GM21526 (cell line): ENCODE results near the gene KIF26A.
"Not testable (repeated sequence)": the region's sequence is repeated elsewhere in the genome, so short reads cannot be mapped to it uniquely, and the experiment has no call there.

Experiments used
- ATAC-seq: cut with Tn5 transposase; IDR thresholded peaks from one replicate; pipeline ENCODE4 v1.9.1; 2021; ENCODE audit warnings: moderate library complexity; ENCODE audit not compliant: unreplicated experiment, low FRiP score

Gene KIF26A

GRCh38 chr14:104219731-104220214 is 81.4 kb downstream of the KIF26A start:
- ATAC-seq = no peak

- no peak for ATAC-seq
Measured at GRCh38 chr14:104220215-104221070, 82.1 kb downstream of the KIF26A start.

- ATAC-seq = no peak
Measured at GRCh38 chr14:104221071-104221625, 82.8 kb downstream of the KIF26A start.

- no peak for ATAC-seq
Measured at GRCh38 chr14:104221636-104222369, 83.4 kb downstream of the KIF26A start.

GRCh38 chr14:104222396-104223036 is 84.1 kb downstream of the KIF26A start:
- ATAC-seq = no peak

- ATAC-seq = no peak
Measured at GRCh38 chr14:104223101-104224041, 85.0 kb downstream of the KIF26A start.

- no peak for ATAC-seq
Measured at GRCh38 chr14:104224131-104224505, 85.7 kb downstream of the KIF26A start.

GRCh38 chr14:104224506-104225277 is 86.3 kb downstream of the KIF26A start:
- ATAC-seq = no peak

GRCh38 chr14:104225278-104226190 is 87.1 kb downstream of the KIF26A start:
- not testable (repeated sequence) for ATAC-seq

- ATAC-seq = no peak
Measured at GRCh38 chr14:104226421-104227383, 88.3 kb downstream of the KIF26A start.

GRCh38 chr14:104227806-104228205 is 89.4 kb downstream of the KIF26A start:
- ATAC-seq = no peak

GRCh38 chr14:104228221-104228620 is 89.8 kb downstream of the KIF26A start:
- ATAC-seq = no peak

GRCh38 chr14:104228716-104229533 is 90.5 kb downstream of the KIF26A start:
- ATAC-seq = no peak

- ATAC-seq = no peak
Measured at GRCh38 chr14:104229534-104230055, 91.2 kb downstream of the KIF26A start.

- no peak for ATAC-seq
Measured at GRCh38 chr14:104230119-104230815, 91.9 kb downstream of the KIF26A start.
